Measurements from ENCODE around the gene NRXN3. TPM values are rescaled to one million over a fixed set of nuclear protein-coding genes. Genes with fewer than 3 reads are reported as not detected.

NRXN3 gene
- total RNA-seq, 1 experiment from 2014 or later: not detected

DNA sequence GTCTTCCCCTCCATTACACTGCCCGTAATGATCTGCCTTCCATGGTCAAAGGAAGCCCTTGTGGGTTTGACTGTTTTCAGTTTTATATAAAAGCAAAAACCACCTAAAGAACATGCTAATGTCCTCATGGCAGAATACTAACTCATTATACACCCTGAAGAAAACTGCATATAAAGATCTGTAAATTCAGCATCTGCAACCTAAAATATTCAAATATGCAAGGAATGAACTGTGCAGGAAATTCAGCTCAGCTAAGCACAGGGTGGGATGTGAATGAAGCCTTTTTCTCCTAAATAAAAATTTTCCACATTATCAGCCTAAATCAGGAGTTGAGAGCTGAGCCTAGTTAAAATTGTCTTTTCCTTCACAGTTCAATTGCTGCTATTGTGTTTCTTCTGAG lies 128.1 kb downstream of the NRXN3 start:
- Histone ChIP-seq H3K79me2 (ENCODE audit: insufficient read depth, low read length) (no peaks in the 10 kb centered on the region), H4K20me1 (ENCODE audit: insufficient read depth) (no peaks in the 10 kb centered on the region), H3K9ac (ENCODE audit: low read length) (no peak overlapping the region), H3K36me3 (ENCODE audit: control insufficient read depth in 1 of 2, insufficient read depth in 2 of 2, low read length in 2 of 2) (no peaks in the 10 kb centered on the region), H3K4me3 (replicated peaks in 1 of 2; ENCODE audit: low read depth in 1 of 2, low read length in 2 of 2) (no peak overlapping the region), H3K27me3 (ENCODE audit: insufficient read depth, low read length) (peaks cover 15% of the 10 kb centered on the region), H3K9me3 (ENCODE audit: control insufficient read depth in 1 of 2, insufficient read depth in 1 of 2, low read depth in 1 of 2, low read length in 2 of 2) (no peaks in the 10 kb centered on the region), H3K4me2 (ENCODE audit: low read length) (no peak overlapping the region), H3K9me2 (ENCODE audit: insufficient read depth) (no peaks in the 10 kb centered on the region), H2AFZ (ENCODE audit: low read depth, low read length, poor library complexity, severe bottlenecking) (no peak overlapping the region), H3K27ac (ENCODE audit: low read depth, low read length) (no peak overlapping the region), H3K4me1 (ENCODE audit: control insufficient read depth in 1 of 2, insufficient read depth in 2 of 2, low read length in 2 of 2) (no peaks in the 10 kb centered on the region)
- RAD21 ChIA-PET (ENCODE audit: low non-redundant PET in 1 of 2, low total read pairs in 2 of 2, uncharacterized antibody in 2 of 2, unreplicated experiment in 2 of 2): no interaction called here
- DNase-seq (ENCODE audit: low read depth, low spot score) (no peak), ATAC-seq (no peak)
- no peak for TF ChIP-seq POLR2A (IDR thresholded peaks at IDR 0.05; ENCODE audit: borderline replicate concordance, extremely low read depth, insufficient read depth, insufficient read length)
- TF ChIP-seq CBX3 (IDR thresholded peaks at IDR 0.05; ENCODE audit: low read depth): no peak
- TF ChIP-seq, protein P1, sequence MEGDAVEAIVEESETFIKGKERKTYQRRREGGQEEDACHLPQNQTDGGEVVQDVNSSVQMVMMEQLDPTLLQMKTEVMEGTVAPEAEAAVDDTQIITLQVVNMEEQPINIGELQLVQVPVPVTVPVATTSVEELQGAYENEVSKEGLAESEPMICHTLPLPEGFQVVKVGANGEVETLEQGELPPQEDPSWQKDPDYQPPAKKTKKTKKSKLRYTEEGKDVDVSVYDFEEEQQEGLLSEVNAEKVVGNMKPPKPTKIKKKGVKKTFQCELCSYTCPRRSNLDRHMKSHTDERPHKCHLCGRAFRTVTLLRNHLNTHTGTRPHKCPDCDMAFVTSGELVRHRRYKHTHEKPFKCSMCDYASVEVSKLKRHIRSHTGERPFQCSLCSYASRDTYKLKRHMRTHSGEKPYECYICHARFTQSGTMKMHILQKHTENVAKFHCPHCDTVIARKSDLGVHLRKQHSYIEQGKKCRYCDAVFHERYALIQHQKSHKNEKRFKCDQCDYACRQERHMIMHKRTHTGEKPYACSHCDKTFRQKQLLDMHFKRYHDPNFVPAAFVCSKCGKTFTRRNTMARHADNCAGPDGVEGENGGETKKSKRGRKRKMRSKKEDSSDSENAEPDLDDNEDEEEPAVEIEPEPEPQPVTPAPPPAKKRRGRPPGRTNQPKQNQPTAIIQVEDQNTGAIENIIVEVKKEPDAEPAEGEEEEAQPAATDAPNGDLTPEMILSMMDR (IDR thresholded peaks at IDR 0.05 in 2 of 3, conservative IDR thresholded peaks at IDR 0.05 in 1 of 3; ENCODE audit: borderline replicate concordance in 1 of 3, insufficient read depth in 1 of 3, low read depth in 2 of 3, low read length in 2 of 3): no peak
- TF ChIP-seq EGR1 (IDR thresholded peaks at IDR 0.05; ENCODE audit: low read depth): no peak
- TF ChIP-seq JUND (IDR thresholded peaks at IDR 0.05): no peak
- TF ChIP-seq EZH2 (IDR thresholded peaks at IDR 0.05): no peak
- no peak for TF ChIP-seq ZBTB33 (IDR thresholded peaks at IDR 0.05; ENCODE audit: extremely low read depth, insufficient replicate concordance, low read length)
- TF ChIP-seq SRF (IDR thresholded peaks at IDR 0.05; ENCODE audit: low read depth): no peak
- no peak for TF ChIP-seq FOSL1 (IDR thresholded peaks at IDR 0.05; ENCODE audit: low read depth)
- no peak for TF ChIP-seq EZH2phosphoT487 (IDR thresholded peaks at IDR 0.05; ENCODE audit: borderline replicate concordance)
- no peak for TF ChIP-seq ZNF274 (IDR thresholded peaks at IDR 0.05; ENCODE audit: low read depth, low read length)
- TF ChIP-seq SIN3A (IDR thresholded peaks at IDR 0.05; ENCODE audit: low read depth): no peak
- TF ChIP-seq TCF7L2 (IDR thresholded peaks at IDR 0.05; ENCODE audit: borderline replicate concordance, extremely low read depth, insufficient read depth, insufficient read length): no peak
- TF ChIP-seq, protein P2, sequence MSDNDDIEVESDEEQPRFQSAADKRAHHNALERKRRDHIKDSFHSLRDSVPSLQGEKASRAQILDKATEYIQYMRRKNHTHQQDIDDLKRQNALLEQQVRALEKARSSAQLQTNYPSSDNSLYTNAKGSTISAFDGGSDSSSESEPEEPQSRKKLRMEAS (IDR thresholded peaks at IDR 0.05): no peak
- POLR2A ChIA-PET: no interaction called here
- intact Hi-C loops (cut with micrococcal nuclease): no loop called here
- no TSS peak for BruUV-seq (replicated peaks)
- CTCF ChIA-PET: no interaction called here

Data from HCT116 (cell line).